OCI-LY3 (cell line): Measurements from ENCODE around the gene UQCC2.

ENCODE experiments used
- CTCF ChIP-seq: fragments of 200-600, 300-600 bp; sonication (generic); IDR thresholded peaks from 2 replicates; pipeline ENCODE4 v1.5.1; 2014; ENCODE audit warnings: antibody characterized with exemption, low read length, low read depth
- EZH2phosphoT487 ChIP-seq: fragments of 200-600 bp; shearing (Covaris generic); IDR thresholded peaks from 2 replicates; pipeline ENCODE4 v1.6.1; 2018; ENCODE audit warnings: antibody characterized with exemption, mixed run types, low read depth

GRCh38 chr6:33663028-33663427 is 48.5 kb downstream of the UQCC2 start:
- TF ChIP-seq CTCF, result no peak
- no peak for TF ChIP-seq EZH2phosphoT487
